Measurements from ENCODE around the gene TTLL7.

GRCh38 chr1:83897516-83897915 lies 101.4 kb downstream of the TTLL7 start:
- TF ChIP-seq CTCF (IDR thresholded peaks at IDR 0.05) (no peak), POLR2A (IDR thresholded peaks at IDR 0.05) (no peak)

Measured in Peyer's patch (tissue), 4 donors.